ENCODE results near the gene NODAL.

NODAL gene

DNA sequence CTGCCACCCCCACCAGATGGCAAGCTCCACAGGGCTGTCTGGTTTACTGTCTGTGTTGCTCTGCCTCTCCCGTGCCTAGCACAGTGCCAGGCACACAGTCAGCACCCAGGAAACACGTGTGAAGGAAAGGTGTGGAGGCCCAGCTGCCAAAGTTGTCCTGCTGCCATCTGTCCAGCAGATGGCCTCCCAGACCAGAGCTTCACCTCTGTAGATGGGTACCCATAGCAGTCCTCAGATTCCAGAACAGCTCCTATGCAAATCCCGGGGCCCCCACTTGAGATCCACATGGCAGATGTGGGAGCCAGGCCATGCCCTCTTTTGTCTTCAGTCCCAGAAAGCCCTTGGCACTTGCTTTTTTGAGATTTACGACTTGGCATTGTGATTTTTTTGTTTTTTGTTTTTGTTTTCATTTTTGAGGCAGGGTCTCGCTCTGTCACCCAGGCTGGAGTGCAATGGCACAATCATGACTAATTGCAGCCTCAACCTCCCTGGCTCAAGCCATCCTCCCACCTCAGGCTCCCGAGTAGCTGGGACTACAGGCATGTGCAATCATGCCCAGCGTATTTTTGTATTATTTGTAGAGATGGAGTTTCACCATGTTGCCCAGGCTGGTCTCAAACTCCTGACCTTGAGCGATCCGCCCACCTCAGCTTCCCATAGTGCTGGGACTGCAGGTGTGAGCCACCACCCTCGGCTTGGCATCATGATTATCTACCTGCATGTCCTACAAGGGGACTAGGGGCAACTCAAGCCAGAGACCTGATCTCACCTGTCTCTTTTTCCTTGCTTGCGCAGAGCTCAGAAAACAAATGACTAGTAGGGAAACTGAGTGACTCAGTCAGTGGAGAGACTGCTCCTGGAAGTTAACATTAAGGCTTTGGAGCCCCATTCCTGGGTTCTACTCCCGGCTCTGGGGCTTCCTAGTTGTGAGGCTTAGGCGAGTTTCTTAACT lies 20.2 kb upstream of the NODAL start:
- ChIA-PET CTCF (interaction anchor here (0.6 to 2.9 kb wide), 39 partner anchors 9 to 562 kb away, joined by 3 to 27 read pairs (median 4); partner anchors contain the start of gene PALD1), POLR2A (interaction anchor here (0.6 to 1.1 kb wide), 4 partner anchors 11 to 416 kb away, joined by 3 to 5 read pairs (median 4); partner anchors contain the start of gene TYSND1)
- Histone ChIP-seq H3K4me3 (ENCODE audit: low read depth, low read length) (no peak overlapping the region), H3K27ac (ENCODE audit: extremely low read depth, low read depth, low read length) (no peak overlapping the region), H3K4me1 (ENCODE audit: control insufficient read depth, insufficient read depth, low read length) (peaks cover 6% of the 10 kb centered on the region), H3K9me3 (ENCODE audit: control insufficient read depth, insufficient read depth, low read depth, low read length) (no peaks in the 10 kb centered on the region), H3K36me3 (ENCODE audit: control insufficient read depth in 2 of 2, insufficient read depth in 1 of 2, low read length in 2 of 2) (no peaks in the 10 kb centered on the region)
- TF ChIP-seq, protein P1, sequence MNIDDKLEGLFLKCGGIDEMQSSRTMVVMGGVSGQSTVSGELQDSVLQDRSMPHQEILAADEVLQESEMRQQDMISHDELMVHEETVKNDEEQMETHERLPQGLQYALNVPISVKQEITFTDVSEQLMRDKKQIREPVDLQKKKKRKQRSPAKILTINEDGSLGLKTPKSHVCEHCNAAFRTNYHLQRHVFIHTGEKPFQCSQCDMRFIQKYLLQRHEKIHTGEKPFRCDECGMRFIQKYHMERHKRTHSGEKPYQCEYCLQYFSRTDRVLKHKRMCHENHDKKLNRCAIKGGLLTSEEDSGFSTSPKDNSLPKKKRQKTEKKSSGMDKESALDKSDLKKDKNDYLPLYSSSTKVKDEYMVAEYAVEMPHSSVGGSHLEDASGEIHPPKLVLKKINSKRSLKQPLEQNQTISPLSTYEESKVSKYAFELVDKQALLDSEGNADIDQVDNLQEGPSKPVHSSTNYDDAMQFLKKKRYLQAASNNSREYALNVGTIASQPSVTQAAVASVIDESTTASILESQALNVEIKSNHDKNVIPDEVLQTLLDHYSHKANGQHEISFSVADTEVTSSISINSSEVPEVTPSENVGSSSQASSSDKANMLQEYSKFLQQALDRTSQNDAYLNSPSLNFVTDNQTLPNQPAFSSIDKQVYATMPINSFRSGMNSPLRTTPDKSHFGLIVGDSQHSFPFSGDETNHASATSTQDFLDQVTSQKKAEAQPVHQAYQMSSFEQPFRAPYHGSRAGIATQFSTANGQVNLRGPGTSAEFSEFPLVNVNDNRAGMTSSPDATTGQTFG (tag by site-specific recombination; IDR thresholded peaks at IDR 0.05; ENCODE audit: borderline replicate concordance), result no peak
- TF ChIP-seq ZNF621 (tag by site-specific recombination; IDR thresholded peaks at IDR 0.05), result no peak
- TF ChIP-seq ZNF140 (tag by site-specific recombination; IDR thresholded peaks at IDR 0.05), result no peak
- TF ChIP-seq ZNF776 (tag by site-specific recombination; IDR thresholded peaks at IDR 0.05; ENCODE audit: borderline replicate concordance), result no peak
- TF ChIP-seq ZNF76 (tag by site-specific recombination; IDR thresholded peaks at IDR 0.05; ENCODE audit: borderline replicate concordance, low read depth), result no peak
- TF ChIP-seq ZNF510 (tag by site-specific recombination; IDR thresholded peaks at IDR 0.05; ENCODE audit: insufficient replicate concordance), result no peak
- TF ChIP-seq ZNF768 (tag by site-specific recombination; IDR thresholded peaks at IDR 0.05), result no peak
- no peak for TF ChIP-seq ZNF391 (tag by site-specific recombination; IDR thresholded peaks at IDR 0.05; ENCODE audit: borderline replicate concordance, low read depth)
- TF ChIP-seq, protein P2, sequence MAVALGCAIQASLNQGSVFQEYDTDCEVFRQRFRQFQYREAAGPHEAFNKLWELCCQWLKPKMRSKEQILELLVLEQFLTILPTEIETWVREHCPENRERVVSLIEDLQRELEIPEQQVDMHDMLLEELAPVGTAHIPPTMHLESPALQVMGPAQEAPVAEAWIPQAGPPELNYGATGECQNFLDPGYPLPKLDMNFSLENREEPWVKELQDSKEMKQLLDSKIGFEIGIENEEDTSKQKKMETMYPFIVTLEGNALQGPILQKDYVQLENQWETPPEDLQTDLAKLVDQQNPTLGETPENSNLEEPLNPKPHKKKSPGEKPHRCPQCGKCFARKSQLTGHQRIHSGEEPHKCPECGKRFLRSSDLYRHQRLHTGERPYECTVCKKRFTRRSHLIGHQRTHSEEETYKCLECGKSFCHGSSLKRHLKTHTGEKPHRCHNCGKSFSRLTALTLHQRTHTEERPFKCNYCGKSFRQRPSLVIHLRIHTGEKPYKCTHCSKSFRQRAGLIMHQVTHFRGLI (tag by site-specific recombination; IDR thresholded peaks at IDR 0.05), result no peak
- no peak for TF ChIP-seq OSR2 (tag by site-specific recombination; IDR thresholded peaks at IDR 0.05)
- TF ChIP-seq HOXC10 (CRISPR knock-in tag; IDR thresholded peaks at IDR 0.05), result no peak
- no peak for TF ChIP-seq ZNF169 (tag by site-specific recombination; IDR thresholded peaks at IDR 0.05)
- TF ChIP-seq, protein P3, sequence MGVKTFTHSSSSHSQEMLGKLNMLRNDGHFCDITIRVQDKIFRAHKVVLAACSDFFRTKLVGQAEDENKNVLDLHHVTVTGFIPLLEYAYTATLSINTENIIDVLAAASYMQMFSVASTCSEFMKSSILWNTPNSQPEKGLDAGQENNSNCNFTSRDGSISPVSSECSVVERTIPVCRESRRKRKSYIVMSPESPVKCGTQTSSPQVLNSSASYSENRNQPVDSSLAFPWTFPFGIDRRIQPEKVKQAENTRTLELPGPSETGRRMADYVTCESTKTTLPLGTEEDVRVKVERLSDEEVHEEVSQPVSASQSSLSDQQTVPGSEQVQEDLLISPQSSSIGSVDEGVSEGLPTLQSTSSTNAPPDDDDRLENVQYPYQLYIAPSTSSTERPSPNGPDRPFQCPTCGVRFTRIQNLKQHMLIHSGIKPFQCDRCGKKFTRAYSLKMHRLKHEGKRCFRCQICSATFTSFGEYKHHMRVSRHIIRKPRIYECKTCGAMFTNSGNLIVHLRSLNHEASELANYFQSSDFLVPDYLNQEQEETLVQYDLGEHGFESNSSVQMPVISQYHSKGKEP (tag by site-specific recombination; IDR thresholded peaks at IDR 0.05), result no peak
- no peak for TF ChIP-seq ZNF664 (tag by site-specific recombination; IDR thresholded peaks at IDR 0.05)
- TF ChIP-seq TCF7L2 (IDR thresholded peaks at IDR 0.05; ENCODE audit: borderline replicate concordance, low read depth, low read length), result no peak
- TF ChIP-seq ZNF596 (tag by site-specific recombination; IDR thresholded peaks at IDR 0.05), result no peak
- TF ChIP-seq ZNF112 (tag by site-specific recombination; IDR thresholded peaks at IDR 0.05), result no peak
- TF ChIP-seq, protein P4, sequence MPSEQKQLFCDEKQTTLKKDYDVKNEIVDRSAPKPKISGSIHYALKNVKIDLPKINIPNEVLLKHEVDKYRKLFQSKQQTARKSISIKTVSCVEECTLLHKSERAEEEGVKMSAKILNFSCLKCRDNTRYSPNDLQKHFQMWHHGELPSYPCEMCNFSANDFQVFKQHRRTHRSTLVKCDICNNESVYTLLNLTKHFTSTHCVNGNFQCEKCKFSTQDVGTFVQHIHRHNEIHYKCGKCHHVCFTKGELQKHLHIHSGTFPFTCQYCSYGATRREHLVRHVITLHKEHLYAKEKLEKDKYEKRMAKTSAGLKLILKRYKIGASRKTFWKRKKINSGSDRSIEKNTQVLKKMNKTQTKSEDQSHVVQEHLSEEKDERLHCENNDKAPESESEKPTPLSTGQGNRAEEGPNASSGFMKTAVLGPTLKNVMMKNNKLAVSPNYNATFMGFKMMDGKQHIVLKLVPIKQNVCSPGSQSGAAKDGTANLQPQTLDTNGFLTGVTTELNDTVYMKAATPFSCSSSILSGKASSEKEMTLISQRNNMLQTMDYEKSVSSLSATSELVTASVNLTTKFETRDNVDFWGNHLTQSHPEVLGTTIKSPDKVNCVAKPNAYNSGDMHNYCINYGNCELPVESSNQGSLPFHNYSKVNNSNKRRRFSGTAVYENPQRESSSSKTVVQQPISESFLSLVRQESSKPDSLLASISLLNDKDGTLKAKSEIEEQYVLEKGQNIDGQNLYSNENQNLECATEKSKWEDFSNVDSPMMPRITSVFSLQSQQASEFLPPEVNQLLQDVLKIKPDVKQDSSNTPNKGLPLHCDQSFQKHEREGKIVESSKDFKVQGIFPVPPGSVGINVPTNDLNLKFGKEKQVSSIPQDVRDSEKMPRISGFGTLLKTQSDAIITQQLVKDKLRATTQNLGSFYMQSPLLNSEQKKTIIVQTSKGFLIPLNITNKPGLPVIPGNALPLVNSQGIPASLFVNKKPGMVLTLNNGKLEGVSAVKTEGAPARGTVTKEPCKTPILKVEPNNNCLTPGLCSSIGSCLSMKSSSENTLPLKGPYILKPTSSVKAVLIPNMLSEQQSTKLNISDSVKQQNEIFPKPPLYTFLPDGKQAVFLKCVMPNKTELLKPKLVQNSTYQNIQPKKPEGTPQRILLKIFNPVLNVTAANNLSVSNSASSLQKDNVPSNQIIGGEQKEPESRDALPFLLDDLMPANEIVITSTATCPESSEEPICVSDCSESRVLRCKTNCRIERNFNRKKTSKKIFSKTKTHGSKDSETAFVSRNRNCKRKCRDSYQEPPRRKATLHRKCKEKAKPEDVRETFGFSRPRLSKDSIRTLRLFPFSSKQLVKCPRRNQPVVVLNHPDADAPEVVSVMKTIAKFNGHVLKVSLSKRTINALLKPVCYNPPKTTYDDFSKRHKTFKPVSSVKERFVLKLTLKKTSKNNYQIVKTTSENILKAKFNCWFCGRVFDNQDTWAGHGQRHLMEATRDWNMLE (tag by site-specific recombination; conservative IDR thresholded peaks at IDR 0.05; ENCODE audit: low read depth), result no peak
- TF ChIP-seq ZNF174 (tag by site-specific recombination; IDR thresholded peaks at IDR 0.05), result no peak
- no peak for TF ChIP-seq ZSCAN30 (tag by site-specific recombination; IDR thresholded peaks at IDR 0.05)
- no peak for TF ChIP-seq ZNF24 (tag by site-specific recombination; IDR thresholded peaks at IDR 0.05)
- no peak for TF ChIP-seq ZBTB1 (tag by site-specific recombination; IDR thresholded peaks at IDR 0.05)
- TF ChIP-seq MEIS1 (CRISPR knock-in tag; IDR thresholded peaks at IDR 0.05; ENCODE audit: borderline replicate concordance), result no peak
- no peak for TF ChIP-seq KLF7 (tag by site-specific recombination; IDR thresholded peaks at IDR 0.05; ENCODE audit: borderline replicate concordance)

Data from HEK293 (cell line).